Bone marrow (tissue), 2 donors: ENCODE data around the gene PEX16.
A peak's percentile ranks its signal among the peaks of the same experiment; 100 is the strongest.

ENCODE experiments used
- DNase-seq, 2 donors: peaks; one replicate each; lab custom pipeline; 2025; lab: John Stamatoyannopoulos, UW

The PEX16 gene

GRCh38 chr11:45930951-45931570, 13.4 kb upstream of the PEX16 start:
- DNase-seq, result no peak

GRCh38 chr11:45930031-45930794, 12.5 kb upstream of the PEX16 start:
- DNase-seq, result peak in 1 of 2 donors; percentile 82

DNA sequence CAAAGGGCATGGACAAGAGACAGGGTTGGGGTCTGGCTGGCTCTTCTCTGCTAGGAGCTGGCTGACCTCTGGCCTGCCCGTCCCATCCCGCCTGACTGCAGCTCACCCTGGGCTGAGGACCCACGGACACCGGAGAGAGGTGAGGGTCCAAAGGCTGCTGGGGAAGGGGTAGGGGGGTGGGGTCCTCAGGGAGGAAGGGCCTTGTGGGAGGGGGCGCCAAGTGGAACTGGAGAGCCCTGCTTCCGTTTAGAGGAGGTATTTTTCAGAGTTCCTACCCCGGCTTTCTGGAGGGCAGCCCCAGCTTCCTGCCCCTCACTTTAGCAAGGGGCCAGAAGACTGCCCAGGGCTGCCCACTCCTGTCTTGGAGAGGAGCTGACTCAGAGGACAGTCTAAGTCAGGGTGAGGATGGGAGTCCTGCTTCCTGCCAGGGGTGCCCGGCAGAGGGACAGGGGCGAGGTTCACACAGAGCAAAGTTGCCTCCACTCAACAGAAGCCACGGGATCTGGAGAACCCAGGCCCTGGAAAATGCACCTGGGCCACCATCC, 11.9 kb upstream of the PEX16 start:
- DNase-seq, result no peak

- DNase-seq, result no peak
Observed at GRCh38 chr11:45928535-45929215, 11.0 kb upstream of the PEX16 start.

GRCh38 chr11:45927684-45928413, 10.2 kb upstream of the PEX16 start:
- DNase-seq, result no peak

- DNase-seq, result no peak
Observed at GRCh38 chr11:45927332-45927683, 9.6 kb upstream of the PEX16 start.

GRCh38 chr11:45926536-45927331, 9.1 kb upstream of the PEX16 start:
- no peak for DNase-seq

DNA sequence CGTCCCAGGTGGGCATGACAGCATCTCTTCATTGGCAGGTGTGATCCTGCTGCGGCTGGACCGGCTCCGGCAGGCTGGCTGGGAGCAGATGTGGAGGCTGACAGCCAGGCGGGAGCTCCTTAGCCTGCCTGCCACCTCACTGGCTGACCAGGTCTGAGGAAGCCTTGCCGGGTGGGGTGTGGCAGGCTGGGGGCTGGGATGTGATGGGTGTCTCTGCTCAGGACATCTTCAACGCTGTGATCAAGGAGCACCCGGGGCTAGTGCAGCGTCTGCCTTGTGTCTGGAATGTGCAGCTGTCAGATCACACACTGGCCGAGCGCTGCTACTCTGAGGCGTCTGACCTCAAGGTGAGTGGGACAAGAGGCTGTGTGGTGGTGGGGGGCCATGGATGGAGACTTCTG, 8.3 kb upstream of the PEX16 start:
- DNase-seq, result no peak

GRCh38 chr11:45925550-45925949, 7.9 kb upstream of the PEX16 start:
- DNase-seq, result no peak

DNA sequence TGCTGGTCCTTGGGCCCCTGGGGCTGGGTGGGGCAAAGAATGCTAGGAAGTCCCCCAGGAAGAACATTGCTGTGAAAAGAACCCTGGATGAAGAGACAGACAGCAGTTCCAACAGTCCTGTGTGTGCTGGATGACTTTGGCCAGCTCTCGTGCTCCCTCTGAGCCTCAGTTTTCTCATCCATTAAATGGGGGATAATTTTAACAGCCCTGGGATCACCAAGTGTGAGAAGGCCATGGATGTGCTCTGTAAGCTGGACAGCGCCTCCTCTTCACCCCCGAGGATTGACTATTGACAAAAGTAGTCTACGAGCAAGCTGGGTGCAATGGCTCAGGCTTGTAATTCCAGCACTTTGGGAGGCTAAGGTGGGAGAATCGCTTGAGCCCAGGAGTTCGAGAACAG, 7.2 kb upstream of the PEX16 start:
- DNase-seq, result no peak

DNA sequence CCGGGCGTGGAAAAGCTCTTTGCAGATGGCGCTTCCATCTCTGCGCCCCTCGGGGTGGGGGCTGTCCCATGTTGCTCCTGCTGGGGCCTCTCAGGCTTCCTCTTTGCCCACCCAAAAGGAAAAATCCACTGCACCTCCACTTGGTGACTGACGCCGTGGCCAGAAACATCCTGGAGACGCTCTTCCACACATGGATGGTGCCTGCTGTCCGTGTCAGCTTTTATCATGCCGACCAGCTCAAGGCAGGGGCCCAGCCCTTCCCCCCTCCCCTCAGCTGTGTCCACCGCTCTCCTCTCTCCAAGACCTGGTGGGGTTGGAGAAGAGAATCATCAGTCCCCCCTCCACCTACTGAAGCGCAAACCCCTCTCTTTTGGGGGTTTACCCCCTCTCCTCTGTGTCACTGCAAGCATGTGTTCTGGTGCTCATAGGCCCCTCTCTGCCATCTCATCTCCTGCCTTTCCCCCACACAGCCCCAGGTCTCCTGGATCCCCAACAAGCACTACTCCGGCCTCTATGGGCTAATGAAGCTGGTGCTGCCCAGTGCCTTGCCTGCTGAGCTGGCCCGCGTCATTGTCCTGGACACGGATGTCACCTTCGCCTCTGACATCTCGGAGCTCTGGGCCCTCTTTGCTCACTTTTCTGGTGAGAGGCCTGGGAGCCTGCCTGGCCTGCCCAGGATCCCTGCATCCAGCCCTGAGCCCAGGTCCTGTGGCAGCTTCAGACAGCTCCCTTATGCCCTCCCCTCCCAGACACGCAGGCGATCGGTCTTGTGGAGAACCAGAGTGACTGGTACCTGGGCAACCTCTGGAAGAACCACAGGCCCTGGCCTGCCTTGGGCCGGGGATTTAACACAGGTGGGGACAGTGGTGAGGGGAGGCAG, 6.6 kb upstream of the PEX16 start:
- no peak for DNase-seq

GRCh38 chr11:45922425-45923082, 4.9 kb upstream of the PEX16 start, which contains the start of gene LARGE2:
Gene LARGE2, plus strand, starts transcription at chr11:45922656. Its CDS starts 227 bp downstream, at chr11:45922883.
- DNase-seq, result no peak

DNA sequence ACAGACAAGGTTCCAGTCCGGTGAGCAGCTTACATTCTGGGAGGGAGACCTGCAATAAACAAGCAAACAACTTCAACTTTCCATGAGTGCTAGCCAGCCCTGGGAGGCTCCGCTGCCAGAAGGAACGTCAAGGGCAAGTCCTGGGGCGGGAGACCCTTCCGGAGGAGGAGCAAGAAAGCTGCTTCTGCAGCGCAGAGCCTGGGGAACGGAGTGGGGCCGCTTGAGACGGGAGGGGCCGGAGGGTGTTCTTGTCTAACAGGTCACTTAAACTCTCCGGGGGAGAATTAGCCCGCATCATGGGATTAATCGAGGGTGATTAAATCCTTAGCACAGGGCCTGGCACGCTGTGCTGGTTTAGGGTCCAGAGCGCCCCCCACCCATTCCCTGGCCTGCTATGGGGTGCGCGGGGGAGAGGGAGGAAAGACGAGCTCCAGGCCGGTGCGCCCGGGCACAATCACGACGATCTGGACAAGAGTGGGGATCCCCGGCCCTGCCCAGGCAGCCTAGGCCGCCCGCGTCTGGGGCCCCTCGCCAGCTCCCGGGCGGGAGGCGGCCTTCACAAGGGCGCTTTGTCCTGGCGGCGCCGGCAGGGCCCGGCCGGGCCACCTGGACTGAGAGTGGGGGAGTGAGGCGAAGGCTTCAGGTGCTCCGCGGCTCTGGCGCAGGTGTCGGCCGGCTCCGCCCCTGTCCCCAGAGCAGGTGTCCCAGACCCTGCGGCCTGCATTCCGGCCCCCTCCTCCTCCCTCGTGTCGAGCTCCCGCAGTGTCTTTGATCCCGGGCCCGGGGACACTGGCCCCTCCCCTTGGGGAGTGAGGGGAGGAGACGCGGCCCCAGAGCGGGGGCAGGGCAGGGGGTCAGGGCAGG, 4.1 kb upstream of the PEX16 start:
- no peak for DNase-seq

DNA sequence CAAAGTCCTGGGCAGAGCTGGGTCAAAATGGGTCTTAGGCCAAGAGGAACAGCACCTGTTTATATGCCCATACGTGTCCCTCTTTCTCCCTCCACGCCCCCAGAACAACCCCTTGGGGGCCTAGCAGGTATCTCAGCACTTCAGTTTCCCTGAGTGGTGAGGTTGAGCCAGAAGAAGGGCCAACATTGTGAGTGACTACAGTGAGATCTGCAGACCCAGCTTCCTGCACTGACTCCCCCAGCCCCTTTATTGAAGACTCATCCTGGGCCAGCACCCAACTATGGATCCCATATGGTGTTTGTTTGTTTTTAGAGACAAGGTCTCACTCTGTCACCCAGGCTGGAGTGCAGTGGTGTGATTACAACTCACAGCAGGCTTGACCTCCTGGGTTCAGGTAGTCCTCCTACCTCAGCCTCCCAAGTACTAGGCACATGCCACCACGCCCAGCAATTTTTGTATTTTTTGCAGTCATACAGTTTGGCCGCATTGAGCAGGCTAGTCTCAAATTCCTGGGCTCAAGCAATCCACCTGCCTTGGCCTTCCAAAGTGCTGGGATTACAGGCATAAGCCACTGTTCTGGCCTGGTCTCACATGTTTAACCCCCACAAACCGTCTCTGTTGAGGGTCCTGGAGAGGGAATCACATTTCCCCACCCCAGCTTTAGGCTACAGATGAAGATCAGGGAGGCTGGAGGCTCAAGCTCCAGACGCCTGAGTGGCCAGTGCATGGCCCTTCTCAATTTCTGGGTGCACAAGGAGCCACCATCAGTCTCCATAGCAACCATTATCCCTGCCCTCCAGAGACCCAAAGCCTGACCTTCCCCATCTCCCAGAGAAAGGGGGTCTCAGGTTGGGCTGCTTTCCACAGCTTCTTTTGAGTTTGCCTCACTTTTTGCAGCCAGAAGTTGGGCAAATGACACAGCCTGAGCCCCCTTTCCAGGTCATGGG, 3.1 kb upstream of the PEX16 start:
- no peak for DNase-seq

- no peak for DNase-seq
Observed at GRCh38 chr11:45919806-45920530, 2.3 kb upstream of the PEX16 start.

- DNase-seq, result no peak
Observed at GRCh38 chr11:45918962-45919675, 1.4 kb upstream of the PEX16 start.
